Stimulated activated CD8-positive, alpha-beta memory T cell treated with anti-CD3 and anti-CD28 coated beads, Interleukin-15, amount 100 ng/mL, for 24 hours (primary cell): ENCODE data around the gene B3GNT5.
"Not testable (repeated sequence)": the region's sequence is repeated elsewhere in the genome, so short reads cannot be mapped to it uniquely, and the experiment has no call there.

Source experiments
- DNase-seq: peaks from one replicate; pipeline ENCODE4 v3.0.0-alpha.2; 2020; ENCODE audit warnings: low read depth

B3GNT5 gene

GRCh38 chr3:183252973-183253527, at the start of gene B3GNT5:
Gene B3GNT5, plus strand, starts transcription at chr3:183253253. Its CDS starts 16,546 bp downstream, at chr3:183269799.
- no peak for DNase-seq

- no peak for DNase-seq
Observed at GRCh38 chr3:183203670-183204069, 49.4 kb upstream of the B3GNT5 start.

- no peak for DNase-seq
Observed at GRCh38 chr3:183208260-183208659, 44.8 kb upstream of the B3GNT5 start.

GRCh38 chr3:183208800-183209199, 44.3 kb upstream of the B3GNT5 start:
- no peak for DNase-seq

GRCh38 chr3:183210341-183210740, 42.7 kb upstream of the B3GNT5 start:
- no peak for DNase-seq

GRCh38 chr3:183210862-183211341, 42.2 kb upstream of the B3GNT5 start:
- no peak for DNase-seq

GRCh38 chr3:183211352-183211751, 41.7 kb upstream of the B3GNT5 start:
- no peak for DNase-seq

GRCh38 chr3:183212096-183212495, 41.0 kb upstream of the B3GNT5 start:
- no peak for DNase-seq

GRCh38 chr3:183212565-183212964, 40.5 kb upstream of the B3GNT5 start:
- DNase-seq: no peak

GRCh38 chr3:183213415-183214276, 39.4 kb upstream of the B3GNT5 start:
- DNase-seq: no peak

GRCh38 chr3:183214277-183214612, 38.8 kb upstream of the B3GNT5 start:
- no peak for DNase-seq

GRCh38 chr3:183215591-183216202, 37.4 kb upstream of the B3GNT5 start:
- no peak for DNase-seq

GRCh38 chr3:183217548-183218332, 35.3 kb upstream of the B3GNT5 start:
- DNase-seq: no peak

- no peak for DNase-seq
Observed at GRCh38 chr3:183218826-183219225, 34.2 kb upstream of the B3GNT5 start.

GRCh38 chr3:183220828-183221227, 32.2 kb upstream of the B3GNT5 start:
- DNase-seq: no peak

GRCh38 chr3:183222631-183223235, 30.3 kb upstream of the B3GNT5 start:
- DNase-seq: no peak

- no peak for DNase-seq
Observed at GRCh38 chr3:183224180-183224970, 28.7 kb upstream of the B3GNT5 start.

- no peak for DNase-seq
Observed at GRCh38 chr3:183226333-183226890, 26.6 kb upstream of the B3GNT5 start.

- DNase-seq: no peak
Observed at GRCh38 chr3:183227586-183227985, 25.5 kb upstream of the B3GNT5 start.

GRCh38 chr3:183229178-183229577, 23.9 kb upstream of the B3GNT5 start:
- no peak for DNase-seq

GRCh38 chr3:183230251-183230650, 22.8 kb upstream of the B3GNT5 start:
- DNase-seq: not testable (repeated sequence)
